HG03571 (cell line): ENCODE results near the gene RAPGEF6.
"Not testable (repeated sequence)": the region's sequence is repeated elsewhere in the genome, so short reads cannot be mapped to it uniquely, and the experiment has no call there.

Experiments
- ATAC-seq: cut with Tn5 transposase; IDR thresholded peaks from one replicate; pipeline ENCODE4 v1.9.1; 2021; ENCODE audit not compliant: unreplicated experiment

RAPGEF6 gene

DNA sequence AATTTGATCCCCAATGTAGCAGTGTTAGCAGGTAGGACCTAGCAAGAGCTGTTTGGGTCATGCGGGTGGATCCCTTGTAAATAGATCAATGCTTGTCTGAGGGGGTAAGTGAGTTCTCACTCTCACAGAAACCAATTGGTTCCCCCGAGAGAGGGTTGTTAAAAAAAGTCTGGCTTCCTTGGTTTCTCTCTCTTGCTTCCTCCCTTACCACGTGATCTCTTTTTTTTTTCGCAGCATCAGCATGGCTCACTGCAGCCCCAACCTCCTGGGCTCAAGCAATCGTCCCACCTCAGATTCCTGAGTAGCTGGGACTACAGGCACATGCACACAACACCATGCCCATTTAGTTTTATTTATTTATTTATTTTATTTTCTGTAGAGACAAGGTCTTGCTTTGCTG lies 26.4 kb downstream of the RAPGEF6 start:
- no peak for ATAC-seq

DNA sequence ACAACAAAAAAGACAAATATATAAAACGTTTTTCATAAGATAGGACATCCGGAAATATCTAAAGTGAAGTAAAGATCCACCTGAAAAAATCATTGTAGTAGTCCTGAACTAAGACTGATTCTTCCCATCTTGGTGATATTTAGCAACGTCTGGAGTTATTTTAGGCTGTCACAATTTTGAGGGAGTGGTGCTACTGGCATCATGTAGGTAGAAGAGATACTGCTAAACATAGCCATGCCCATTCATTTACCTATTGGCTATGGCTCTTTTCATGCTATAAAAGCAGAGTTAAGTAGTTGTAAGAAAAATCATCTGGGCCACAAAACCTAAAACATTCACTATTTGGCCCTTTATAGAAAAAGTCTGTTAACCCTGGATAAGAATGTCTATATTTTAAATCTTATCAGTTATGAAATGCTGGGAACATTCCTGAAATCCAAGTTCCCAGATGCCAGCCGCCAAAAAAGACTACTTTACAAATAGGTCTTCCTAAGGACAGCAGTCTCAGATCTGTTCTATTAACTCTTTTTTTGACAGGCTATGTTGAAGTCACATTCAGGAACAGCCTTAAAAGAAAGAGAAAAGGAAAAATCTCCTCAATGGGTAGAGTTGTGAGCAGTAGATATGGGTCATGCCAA lies 27.0 kb downstream of the RAPGEF6 start:
- ATAC-seq, result no peak

DNA sequence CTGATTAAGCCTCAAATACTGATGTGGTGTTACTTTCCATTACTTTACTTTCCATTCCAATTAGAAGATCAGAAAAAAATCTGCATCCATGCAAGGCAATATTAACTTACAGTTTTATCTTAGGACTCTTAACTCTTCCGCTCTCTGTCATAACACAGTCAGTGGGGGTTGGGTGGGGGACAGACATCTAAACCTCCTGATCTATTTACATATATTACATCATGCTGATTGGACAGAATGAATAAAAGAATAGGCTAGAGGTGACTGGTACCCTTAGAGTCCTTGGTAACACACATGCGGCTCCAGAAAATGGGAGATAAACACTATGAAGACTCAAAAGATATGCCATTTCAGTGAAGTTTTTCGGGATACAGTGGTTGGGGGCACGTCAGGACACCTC lies 27.6 kb downstream of the RAPGEF6 start:
- ATAC-seq, result no peak

DNA sequence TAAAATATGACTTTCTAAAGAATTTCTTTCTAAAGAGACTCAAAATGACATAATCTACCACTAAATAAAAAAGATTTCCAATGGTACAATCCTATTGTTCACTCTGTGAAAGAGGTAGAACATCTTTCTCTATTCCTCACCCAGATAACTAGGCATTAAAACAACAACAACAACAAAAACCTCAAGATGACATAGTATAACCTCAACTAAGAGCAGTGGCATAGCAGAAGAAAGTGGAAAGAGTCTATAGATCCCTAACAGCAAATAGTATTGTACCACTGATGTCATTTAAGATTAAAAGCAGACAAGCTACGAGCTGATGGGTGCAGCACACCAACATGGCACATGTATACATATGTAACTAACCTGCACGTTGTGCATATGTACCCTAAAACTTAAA lies 29.9 kb downstream of the RAPGEF6 start:
- ATAC-seq, result no peak

DNA sequence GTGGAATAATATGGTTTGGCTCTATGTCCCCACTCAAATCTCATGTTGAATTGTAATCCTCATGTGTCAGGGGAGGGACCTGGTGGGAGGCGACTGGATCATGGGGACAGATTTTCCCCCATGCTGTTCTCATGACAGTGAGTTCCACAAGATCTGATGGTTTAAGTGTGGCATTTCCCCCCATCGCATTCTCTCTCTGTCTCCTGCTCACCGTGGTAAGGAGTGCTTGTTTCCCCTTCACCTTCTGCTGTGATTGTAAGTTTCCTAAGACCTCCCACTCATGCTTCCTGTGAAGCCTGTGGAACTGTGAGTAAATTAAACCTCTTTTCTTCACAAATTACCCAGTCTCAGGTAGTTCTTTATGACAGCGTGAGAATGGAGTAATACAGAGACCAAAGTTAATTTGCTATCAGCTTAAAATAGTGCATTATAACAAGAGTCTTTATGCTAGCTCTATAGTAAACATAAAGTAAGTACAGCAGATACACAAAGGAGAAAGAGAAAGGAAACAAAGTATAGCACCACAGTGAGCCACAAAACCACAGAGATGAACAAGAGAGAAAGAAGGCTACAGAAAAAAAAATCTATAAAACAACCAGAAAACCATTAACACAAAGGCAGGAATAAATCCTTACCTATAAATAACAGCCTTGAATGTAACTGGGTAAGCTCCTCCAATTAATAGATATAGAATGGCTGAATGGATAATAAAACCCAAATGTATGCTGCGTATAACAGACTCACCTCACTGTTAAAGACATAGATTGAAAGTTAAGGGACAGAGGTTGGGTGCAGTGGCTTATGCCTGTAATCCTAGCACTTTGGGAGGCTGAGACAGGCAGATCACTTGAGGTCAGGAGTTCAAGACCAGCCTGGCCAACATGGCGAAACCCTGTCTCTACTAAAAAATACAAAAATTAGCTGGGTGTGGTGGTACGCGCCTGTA lies 39.7 kb downstream of the RAPGEF6 start:
- ATAC-seq, result no peak

DNA sequence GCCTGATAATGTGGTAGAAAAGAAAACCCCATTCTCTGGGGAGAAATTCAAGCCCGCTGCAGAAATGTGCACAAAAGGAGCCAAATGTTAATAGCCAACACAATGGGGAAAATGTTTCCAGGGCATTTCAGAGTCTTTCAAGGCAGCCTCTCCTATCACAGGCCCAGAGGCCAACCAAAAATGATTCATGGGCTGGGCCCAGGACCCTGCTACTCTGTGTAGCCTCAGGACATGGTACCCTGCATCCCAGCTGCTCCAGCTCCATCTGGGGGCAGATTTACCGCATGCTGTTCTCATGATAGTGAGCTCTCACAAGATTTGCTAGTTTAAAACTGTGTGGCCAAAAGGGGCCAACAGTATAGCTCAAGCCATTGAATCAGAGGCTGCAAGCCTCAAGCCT lies 41.1 kb downstream of the RAPGEF6 start:
- ATAC-seq, result no peak

DNA sequence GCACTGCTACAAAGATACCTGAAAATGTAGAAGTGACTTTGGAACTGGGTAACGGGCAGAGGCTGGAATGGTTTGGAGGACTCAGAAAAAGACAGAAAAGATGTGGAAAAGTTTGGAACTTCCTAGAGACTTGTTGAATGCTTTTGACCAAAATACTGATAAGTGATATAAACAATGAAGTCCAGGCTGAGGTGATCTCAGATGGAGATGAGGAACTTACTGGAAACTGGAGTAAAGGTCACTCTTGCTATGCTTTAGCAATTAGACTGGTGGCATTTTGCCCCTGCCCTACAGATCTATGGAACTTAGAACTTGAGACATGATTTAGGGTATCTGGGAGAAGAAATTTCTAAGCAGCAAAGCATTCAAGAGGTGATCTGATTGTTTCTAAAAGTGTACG lies 41.6 kb downstream of the RAPGEF6 start:
- not testable (repeated sequence) for ATAC-seq

DNA sequence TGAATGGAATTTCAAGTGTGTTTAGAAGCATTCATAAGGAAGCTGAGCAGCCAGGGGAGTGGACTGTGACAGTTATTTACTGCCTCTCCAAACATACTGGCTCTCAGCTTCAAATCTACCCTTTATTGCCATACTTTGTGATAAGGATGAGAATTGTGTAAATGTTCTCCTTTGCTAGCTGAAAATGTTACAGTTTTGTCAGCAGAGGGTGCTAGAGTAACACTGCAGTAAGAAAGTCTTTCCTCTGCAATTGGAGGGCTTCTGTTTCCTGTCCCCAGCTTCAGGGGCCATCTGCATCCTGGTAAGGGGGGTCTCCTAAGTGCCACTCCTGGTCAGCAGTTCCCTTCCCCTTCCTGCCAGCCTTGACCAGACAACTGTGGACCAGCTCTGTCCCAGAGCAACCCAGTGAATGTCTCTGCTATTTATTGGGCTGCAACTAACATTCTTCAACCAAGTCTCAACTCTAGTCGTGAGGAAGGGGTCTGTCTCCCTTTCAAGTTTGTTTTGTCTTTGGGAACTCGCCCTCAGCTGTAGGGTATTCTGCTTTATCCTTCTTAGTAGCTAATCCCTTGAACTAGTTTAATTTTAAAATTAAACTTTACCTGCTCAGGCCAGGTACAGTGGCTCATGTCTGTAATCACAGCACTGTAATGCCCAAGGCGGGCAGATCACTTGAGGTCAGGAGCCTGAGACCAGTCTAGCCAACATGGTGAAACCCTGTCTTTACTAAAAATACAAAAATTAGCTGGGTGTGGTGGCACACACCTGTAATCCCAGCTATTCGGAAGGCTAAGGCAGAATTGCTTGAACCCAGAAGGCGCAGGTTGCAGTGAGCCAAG lies 45.3 kb downstream of the RAPGEF6 start:
- no peak for ATAC-seq

DNA sequence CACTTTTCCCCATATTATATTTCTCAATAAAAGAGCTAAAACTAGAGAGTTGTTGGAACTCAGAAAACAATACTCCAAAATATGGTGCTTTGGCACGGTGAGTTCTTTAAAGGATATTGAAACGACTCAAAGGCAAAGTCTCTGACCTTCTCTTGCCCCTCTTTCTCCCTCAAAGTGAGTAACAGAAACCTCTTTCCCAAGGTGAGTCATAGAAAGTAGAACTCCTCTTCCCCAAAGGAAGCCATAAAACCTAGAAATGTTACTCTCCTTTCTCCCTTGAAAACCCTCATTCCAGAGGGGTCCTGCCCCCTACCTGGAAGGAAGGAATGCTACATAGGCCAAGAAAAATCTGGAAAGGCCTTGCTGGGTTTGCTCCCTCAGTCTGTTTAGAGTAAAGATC lies 47.5 kb downstream of the RAPGEF6 start:
- ATAC-seq, result no peak

DNA sequence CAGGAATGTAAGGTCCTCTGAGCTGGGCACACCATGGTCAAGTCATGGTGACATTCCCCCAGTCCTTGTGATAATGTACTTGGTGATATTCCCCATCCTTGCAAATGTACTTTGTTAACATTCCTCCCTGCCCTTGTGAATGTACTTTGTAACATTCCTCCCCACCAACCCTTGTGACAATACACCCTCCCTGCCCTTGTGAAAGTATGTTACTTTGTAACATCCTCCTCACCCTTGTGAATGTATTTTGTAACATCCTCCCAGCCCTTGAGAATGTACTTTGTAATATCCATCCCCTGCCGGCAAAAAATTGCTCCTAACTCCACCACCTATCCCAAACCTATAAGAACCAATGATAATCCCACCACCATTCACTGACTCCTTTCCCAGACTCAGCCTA lies 53.3 kb downstream of the RAPGEF6 start:
- no peak for ATAC-seq

DNA sequence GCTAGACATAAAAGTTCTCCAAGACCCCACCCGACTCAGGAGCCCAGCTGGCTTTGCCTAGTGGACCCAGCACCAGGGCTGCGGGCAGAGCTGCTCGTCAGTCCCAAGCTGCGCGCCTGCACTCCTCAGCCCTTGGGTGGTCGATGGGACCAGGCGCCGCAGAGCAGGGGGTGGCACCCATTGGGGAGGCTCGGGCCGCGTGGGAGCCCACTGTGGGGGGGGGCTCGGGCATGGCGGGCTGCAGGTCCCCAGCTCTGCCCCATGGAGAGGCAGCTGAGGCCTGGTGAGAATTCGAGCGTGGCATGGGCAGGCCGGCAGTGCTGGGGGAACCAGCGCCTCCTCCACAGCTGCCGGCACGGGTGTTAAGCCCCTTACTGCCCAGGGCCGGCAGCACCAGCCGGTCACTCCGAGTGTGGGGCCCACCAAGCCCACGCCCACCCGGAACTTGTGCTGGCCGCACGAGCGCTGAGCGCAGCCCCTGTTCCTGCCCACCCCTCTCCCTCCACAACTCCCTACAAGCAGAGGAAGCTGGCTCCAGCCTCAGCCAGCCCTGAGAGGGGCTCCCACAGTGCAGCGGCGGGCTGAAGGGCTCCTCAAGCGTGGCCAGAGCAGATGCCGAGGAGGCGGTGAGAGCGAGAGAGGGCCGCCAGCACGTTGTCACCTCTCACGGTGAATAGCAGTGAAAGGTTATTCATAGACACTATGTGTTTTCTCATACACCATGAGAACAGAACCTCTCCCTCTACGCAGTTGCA lies 54.9 kb downstream of the RAPGEF6 start:
- ATAC-seq, result no peak

DNA sequence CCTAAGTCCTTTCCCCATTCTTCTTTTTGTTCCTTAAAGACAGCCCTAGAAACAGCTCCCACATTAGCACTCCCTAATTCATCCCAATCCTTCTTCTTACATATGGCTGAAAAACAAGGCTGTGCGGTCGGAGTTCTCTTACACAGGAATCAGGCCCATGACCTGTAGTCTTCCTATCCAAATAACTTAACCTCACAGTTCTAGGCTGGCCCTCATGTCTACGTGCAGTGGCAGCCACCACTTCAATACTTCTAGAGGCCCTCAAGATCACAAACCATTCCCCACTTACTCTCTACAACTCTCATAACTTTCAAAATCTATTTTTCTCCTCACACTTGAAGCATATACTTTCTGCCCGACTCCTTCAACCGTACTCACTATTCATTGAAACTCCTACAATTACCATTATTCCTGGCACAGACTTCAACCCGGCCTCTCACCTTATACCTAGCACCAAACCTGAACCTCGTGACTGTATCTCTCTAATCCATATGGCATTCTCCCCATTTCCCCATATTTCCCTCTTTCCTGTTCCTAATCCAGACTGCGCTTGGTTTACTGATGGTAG lies 59.3 kb downstream of the RAPGEF6 start:
- no peak for ATAC-seq

DNA sequence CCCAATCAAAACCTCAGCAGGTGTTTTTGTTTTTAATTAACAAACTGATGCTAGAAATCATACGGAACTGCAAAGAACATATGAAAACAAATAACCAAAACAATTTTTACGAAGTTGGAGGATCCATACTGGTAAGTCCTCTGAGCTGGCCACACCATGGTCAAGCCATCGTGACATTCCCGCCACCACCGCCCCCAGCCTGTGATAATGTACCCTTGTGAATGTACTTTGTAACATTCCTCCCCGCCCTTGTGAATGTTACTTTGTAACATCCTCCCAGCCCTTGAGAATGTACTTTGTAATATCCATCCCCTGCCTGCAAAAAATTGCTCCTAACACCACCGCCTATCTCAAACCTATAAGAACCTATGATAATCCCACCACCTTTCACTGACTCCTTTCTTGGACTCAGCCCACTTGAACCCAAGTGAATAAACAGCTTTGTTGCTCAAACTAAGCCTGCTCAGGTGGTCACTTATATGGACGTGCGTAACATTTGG lies 63.3 kb downstream of the RAPGEF6 start:
- ATAC-seq, result no peak

DNA sequence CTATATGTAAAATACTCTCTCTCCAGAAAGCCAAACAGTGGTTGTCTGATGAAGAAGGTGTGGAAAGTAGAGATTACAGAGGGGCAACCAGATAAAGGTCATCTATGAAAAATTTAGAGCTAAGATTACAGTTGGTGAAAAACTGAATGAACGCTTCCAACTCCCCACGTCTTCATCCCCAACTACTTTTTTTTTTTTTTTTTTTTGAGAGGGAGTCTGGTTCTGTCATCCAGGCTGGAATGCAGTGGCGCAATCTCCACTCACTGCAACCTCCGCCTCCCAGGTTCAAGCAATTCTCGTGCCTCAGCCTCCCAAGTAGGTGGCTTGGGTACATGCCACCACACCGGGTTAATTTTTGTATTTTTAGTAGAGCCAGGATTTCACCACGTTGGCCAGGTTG lies 64.3 kb downstream of the RAPGEF6 start:
- no peak for ATAC-seq

DNA sequence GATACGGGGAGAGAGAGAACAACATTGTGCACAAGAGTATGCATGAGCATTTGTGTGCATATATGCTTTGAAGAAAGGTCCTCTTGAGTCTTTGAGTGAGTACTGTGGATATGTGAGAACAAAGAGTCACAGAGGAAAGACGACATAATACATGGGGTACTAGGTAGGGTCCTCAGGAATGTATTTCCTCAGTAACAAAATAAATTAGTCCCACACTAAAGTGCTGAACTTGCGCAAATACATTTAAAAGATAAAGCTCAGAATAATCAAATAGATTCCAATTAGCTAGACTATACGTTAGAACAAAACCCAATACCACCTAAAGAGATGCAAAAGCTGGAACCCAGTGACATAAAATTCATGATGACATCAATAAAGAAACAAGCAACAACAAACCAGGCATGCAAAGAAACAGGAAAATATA lies 70.8 kb downstream of the RAPGEF6 start:
- ATAC-seq, result no peak

DNA sequence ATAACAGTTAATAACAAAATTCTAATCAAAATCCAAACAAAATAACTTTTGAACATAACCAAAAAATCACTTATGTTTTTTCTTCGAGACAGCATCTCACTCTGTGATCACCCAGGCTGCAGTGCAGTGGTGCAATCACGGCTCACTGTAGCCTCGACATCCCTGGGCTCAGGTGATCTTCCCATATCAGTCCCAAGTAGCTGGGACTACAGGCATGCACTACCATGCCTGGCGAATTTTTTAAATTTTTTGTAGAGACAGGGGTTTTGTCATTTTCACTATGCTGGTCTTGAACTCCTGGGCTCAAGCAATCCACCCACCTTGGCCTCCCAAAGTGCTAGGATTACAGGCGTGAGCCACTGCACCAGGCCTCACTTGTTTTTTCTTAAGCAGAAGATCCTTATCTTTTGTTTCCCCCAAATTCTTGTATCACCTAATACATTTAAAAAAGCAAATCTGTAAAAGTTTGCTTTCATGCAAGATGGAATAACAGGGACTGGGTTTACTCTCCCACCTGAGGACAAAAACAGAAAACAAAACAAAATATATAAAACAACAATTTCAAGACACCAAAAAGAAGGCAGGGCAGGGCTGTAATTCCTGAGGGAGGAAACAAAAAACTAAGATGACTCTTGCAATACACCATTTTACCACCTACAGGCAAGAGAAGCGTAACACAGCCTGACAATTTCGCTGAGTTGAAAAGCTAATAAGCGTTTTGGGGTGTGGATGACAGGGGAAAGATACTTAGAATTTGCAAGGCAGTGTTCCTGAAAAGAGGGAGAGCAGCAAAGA lies 71.4 kb downstream of the RAPGEF6 start:
- ATAC-seq, result no peak

DNA sequence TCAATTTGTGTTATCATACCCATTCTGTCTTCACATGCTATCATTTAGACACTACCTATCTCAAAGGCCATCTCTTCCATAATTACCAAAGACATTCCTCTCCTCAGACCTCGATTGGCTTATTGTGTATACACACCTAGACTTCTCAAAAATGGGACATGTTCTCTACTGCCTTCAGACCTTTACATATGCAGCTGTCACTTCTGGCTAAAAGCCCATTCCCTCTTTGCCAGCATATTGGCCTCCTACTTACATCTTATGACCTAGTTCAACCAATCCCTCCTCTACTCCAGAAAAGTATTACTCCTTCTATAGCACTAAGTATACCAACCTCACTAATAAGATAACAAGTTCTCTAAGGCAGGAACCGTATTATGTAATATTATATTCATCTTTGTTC lies 84.4 kb downstream of the RAPGEF6 start:
- no peak for ATAC-seq

DNA sequence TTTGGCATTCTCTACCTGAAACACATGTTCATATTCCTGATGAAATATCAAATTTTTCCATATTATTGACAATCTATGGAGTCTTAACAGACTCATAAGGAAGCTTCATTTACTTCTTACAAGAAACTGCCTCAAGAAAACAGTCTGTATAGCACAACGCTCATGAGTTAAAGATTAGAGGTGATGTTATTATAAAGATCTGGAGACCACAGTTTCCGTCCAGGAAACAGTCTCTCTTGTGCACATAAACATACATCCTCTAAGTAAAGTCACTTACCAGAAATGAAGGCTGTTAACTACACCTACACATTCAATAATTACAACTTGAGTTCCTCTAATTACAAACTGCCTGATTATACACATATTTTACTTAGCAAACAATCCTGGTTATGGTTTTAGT lies 86.9 kb downstream of the RAPGEF6 start:
- ATAC-seq, result no peak

DNA sequence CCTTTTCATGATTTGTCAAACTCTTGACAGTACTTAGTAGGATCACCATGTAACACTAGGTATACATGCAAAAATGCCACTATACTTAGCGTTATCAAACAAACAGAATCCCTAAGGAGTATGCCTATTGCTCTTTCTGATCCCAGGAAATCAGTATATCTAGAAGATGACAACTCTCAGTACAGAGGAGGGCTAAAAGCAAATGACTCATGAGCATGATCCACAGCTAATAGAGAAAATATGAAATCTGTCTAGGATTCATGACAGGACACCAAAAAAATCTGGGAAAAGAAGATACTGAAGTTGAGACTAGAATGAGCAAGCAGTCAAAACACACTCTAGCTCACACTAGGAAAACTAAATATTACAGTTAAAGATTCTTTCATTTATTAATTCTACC lies 89.2 kb downstream of the RAPGEF6 start:
- ATAC-seq, result no peak

DNA sequence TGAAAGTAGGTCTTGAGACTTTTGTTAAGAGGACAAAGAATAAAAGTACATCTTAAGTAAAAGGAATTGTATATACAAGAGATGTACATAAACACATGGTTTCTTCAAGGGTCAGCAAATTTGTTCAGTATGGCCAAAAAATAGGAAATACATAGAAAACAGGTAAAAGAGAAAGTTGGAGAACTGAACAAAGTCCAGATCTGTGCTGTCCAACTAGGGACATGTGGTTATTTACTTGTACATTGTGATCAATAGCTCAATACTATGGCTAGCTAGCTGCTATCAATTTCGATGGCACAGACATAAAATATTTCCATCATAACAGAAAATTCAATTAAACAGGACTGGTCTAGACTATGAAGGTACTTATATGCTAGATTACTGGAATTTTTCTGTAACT lies 92.3 kb downstream of the RAPGEF6 start:
- ATAC-seq, result no peak
